ENCODE data around the gene PAPPA2.

The PAPPA2 gene

GRCh38 chr1:176504848-176505553 lies 42.0 kb downstream of the PAPPA2 start:
- DNase-seq = no peak

- no peak for DNase-seq
Observed at GRCh38 chr1:176512966-176513365, 50.0 kb downstream of the PAPPA2 start.

- DNase-seq = no peak
Observed at GRCh38 chr1:176515310-176515709, 52.3 kb downstream of the PAPPA2 start.

DNA sequence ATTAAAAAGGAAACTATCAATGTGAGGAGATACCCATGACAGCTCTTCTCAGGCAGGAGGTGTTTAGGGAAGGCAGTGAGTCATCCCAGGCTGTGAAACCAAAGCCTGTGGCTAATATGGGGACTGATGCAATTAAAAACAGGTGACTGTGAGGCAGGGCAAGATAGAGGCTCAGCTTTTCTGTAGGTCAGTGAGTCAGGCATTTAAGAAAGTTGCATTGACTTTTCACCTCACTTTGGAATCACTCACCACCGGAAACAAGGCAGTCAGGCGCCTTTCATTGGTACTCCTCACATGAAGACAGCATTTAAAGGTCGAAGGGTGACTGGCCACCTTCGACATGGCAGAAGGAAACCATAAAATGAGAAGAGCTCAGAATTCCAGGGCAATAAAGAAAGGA lies 54.5 kb downstream of the PAPPA2 start:
- no peak for DNase-seq

DNA sequence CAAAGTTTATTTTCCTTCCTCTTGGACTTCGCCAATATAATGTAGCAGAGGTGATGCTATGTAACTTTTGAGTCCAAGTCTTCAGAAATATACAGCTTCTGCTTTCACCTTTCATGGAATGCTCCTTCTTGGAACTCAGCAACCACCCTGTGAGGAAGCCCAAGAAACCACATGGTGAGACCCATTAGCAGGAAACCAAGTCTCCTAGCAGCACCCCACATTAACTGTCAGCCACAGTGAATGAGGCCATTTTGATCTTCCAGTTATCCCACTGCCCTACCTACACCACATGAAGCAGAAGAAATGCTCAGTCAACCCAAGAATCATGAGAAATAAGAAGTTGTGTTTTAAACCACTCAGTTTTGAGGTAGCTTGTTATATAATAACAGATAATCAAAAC lies 58.2 kb downstream of the PAPPA2 start:
- no peak for DNase-seq

- no peak for DNase-seq
Observed at GRCh38 chr1:176522310-176522845, 59.4 kb downstream of the PAPPA2 start.

DNA sequence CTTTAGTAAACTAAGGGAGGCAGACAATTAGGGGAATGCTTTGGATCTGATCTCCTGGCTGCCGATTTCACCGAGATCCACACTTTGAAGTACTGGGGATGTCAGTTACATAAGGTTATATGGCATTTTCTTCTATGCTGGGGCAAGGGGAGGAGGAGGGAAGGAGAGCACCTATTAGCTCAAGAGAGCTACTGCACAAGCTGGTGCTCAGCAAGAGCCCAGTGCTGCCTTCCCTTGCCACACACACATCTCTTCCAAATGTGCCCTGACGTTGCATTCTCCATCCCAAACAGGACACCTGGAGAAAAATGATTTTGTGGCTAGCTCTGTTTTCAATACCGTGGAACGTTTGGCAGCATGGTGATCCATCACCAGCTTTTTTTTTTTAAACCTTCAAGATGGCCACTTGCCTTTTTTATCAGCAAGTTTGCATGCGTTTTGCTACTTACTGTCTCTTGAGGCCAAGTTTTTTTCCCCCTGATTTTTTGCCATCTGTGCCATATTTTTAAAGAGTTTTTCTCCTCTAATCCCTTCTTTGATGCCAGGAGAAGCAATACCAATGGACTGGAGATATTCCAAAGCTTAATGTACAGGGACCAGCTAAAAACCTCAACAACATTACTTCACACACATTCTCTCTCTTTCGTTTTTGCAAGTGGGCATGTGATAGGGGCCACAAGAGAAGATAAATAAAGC lies 66.6 kb downstream of the PAPPA2 start:
- DNase-seq = no peak

DNA sequence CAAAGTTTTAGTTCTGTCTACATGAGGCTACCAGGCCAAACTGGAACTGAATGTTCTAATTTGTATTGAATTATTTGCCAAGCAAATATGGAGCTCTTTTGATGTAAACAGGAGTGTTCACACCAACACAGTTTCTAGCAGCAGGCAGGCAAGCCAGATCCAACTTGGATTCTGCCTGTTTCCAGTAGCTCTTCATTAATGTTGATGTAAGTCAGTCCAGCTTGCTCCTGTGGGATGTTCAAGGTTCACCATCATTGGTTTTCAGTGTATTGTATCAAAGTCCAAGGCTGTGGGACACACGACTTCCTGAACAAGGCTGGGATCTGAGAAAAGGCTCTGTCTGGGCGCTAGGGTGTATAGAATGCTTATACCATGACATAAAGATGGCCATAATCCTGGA lies 68.1 kb downstream of the PAPPA2 start:
- DNase-seq = no peak

DNA sequence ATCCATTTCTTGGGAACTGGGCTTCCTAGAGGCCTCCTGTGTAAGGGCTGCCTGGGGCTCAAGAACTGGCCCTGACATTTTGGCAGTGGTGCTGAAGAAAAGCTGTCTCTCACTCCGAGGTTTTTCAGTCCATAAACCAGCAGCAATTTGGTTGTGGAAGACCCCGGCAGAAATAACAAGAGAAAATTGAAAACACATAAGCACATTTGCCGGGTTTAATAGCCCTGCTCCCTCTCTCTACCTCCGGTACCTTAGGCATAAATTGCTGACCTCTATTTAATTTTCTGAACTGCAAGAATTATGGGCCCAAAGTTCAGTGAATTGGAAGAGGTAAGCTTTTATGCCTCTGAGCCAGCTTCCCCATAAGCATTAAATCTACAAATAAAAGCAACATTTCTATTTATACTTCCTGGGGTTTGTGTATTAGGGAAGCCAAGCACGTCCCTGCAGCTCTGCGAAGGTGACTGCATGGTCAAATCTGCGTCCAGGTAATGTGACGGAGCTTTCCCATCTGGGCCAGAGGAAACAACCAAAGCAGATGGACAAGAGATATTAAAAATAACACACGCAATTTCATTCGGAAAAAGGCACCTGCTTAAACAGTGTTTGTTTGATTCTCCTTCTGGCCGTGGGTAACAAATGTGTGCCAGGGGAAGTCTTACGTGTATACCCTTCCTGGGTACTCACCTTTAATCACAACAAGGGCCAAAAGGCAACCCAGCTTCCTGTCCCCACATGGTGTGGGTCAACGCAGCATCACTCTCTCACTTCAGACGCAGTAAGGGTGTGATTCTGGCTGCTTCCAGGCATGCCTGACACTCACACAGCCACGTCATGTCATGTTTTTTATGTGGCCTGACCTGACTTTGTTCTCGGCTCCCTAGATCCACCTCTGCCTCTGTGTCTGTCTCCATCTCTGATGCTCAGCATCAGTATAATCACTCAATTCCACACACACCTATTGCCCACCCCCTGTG lies 69.2 kb downstream of the PAPPA2 start:
- DNase-seq = no peak

DNA sequence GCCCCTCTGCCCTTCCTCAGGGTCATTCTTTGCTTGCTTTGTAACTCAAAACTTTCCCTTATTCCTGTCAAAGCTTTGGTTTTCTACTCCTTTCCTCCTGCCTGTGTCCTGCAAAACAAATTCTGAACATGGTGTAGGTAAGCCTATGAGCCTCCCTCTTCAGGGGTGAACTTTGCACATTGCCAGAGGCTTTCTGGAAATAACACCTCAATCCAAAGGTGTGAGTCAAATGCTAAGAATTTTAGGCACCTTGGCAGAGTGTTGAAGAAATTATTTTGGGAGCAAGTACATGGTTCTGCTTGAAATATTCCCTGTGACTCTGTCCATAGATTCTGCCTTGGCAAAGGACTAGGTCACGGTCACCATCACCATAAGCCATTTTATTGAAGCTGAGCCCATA lies 70.0 kb downstream of the PAPPA2 start:
- no peak for DNase-seq

GRCh38 chr1:176536588-176536987 lies 73.6 kb downstream of the PAPPA2 start:
- DNase-seq = no peak

GRCh38 chr1:176539018-176539417 lies 76.0 kb downstream of the PAPPA2 start:
- DNase-seq = no peak

GRCh38 chr1:176540428-176540827 lies 77.5 kb downstream of the PAPPA2 start:
- no peak for DNase-seq

- no peak for DNase-seq
Observed at GRCh38 chr1:176541663-176542062, 78.7 kb downstream of the PAPPA2 start.

DNA sequence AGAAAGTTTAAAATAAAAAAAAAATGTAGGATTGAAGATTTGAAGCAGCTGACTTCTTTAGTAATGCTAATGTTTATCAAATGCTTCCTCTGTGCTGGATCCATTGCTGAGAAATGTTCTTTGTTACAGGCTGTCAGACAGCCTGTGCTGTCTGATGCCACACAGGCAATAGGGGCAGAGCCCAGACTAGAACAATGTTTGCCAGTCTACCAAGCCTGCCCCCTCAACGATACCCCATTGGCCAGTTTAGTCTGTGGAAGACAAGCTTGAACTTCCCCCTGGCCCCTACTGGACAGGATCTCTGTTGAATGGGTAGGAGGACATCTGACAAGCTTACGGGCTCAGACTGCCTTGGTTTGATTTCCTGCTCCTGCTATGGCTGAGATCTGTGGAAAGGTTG lies 79.4 kb downstream of the PAPPA2 start:
- DNase-seq = no peak

GRCh38 chr1:176543360-176544129 lies 80.6 kb downstream of the PAPPA2 start:
- DNase-seq = no peak

DNA sequence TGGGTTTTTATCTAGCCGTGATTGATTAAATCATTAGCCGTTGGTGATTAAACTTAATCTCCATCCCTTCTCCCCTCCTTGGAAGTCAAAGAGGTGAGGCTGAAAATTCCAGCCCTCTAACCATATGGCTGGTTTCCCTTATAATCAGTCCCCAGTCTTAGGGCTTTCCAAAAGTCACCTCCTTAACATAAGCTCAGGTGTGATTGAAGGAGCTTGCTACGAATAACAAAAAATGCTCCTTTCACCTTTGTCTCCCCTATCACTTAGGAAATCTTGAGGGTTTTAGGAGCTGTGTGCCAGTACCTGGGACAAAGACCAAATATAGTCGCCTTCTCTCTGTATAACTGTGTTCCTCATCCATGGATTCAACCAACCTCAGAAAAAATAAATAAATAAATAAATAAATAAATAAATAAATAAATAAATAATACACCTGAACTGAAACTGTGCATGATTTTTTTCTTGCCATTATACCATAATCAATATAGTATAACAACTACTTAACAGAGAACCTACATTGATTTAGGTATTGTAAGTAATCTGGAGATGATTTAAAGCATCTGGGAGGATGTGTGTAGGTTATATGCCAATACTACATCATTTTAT lies 82.2 kb downstream of the PAPPA2 start:
- DNase-seq = no peak

GRCh38 chr1:176546825-176547224 lies 83.8 kb downstream of the PAPPA2 start:
- DNase-seq = no peak

GRCh38 chr1:176551146-176551545 lies 88.2 kb downstream of the PAPPA2 start:
- DNase-seq = no peak

DNA sequence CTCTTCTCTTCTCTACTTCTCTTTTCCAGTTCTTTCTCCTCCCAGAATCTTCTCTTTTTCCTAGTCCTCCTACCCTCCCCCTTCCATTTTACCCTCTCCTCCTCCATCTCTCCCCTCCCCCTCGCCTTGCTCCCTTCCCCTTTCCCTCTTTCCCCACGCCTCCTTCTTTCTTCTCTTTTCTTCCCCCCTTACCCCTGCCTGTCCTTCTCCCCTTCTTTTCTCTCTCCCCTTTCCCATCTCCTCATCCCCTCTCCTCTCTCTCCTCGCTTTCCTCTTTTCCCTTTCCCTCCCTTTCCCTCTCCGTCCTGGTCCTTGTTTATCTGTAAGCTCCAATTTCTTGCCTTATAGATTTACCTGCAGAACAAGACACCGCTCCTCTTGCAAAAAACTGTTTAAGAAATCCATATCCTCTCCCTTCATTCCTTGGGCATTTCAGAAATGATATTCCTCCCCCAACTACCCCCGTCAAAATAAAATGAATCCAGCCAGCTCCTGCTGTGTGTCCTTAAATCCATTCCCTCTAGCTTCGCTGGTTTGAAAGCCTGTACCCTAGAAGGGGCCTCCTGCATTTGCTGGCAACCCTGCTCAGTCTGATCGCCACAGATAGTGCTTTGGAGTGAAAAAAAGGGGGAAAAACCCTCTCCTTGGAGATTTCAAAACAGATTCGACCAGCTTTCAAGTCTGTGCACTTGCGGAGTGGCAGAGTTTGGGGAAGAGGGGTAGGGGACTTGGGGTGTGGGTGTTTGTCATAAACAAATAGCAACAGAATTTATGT lies 89.4 kb downstream of the PAPPA2 start:
- no peak for DNase-seq

GRCh38 chr1:176552999-176553398 lies 90.0 kb downstream of the PAPPA2 start:
- no peak for DNase-seq
